Fibroblast of the aortic adventitia (primary cell): ENCODE results near the gene IL22RA2. TPM values are rescaled to one million over a fixed set of nuclear protein-coding genes. Genes with fewer than 3 reads are reported as not detected.

ENCODE experiments used
- DNase-seq: peaks from one replicate; pipeline ENCODE4 v3.0.0-alpha.2; 2010; ENCODE audit warnings: low read depth
- H3K4me3 ChIP-seq: 2 replicates; pipeline ENCODE4 v1.5.1; 2011; ENCODE audit warnings: low read depth, mild to moderate bottlenecking, control low read depth, low read length, moderate library complexity
- CTCF ChIP-seq: IDR thresholded peaks from 2 replicates; pipeline ENCODE4 v1.5.1; 2011; ENCODE audit warnings: mild to moderate bottlenecking, low read length, control low read depth, inconsistent platforms; ENCODE audit not compliant: insufficient read depth
- total RNA-seq: library from RNA; depleted of rRNA; stranded (reverse); fragments of >200 nt; gene quantifications from 2 replicates; pipeline ENCODE4 v1.2.3, GENCODE V29; 2012; ENCODE audit warnings: low replicate concordance

IL22RA2 gene
- total RNA-seq, 1 donor = not detected

- no peak for DNase-seq
- TF ChIP-seq CTCF = no peak
- H3K4me3 ChIP-seq = no peak overlapping the region
These were observed 23.4 kb downstream of the IL22RA2 start for GRCh38 chr6:137150072-137150471.

GRCh38 chr6:137149035-137149393 is 24.4 kb downstream of the IL22RA2 start:
- H3K4me3 ChIP-seq = no peak overlapping the region
- no peak for TF ChIP-seq CTCF
- no peak for DNase-seq

- H3K4me3 ChIP-seq = no peak overlapping the region
- DNase-seq = peak; percentile 73
- no peak for TF ChIP-seq CTCF
These were observed 25.0 kb downstream of the IL22RA2 start for GRCh38 chr6:137148306-137149034.

GRCh38 chr6:137147195-137147594 is 26.2 kb downstream of the IL22RA2 start:
- H3K4me3 ChIP-seq = no peak overlapping the region
- DNase-seq = no peak
- no peak for TF ChIP-seq CTCF

- DNase-seq = no peak
- no peak for TF ChIP-seq CTCF
- no peak overlapping the region for H3K4me3 ChIP-seq
These were observed 27.2 kb downstream of the IL22RA2 start for GRCh38 chr6:137146206-137146605.

- TF ChIP-seq CTCF = no peak
- peak; percentile 35 for DNase-seq
- no peak overlapping the region for H3K4me3 ChIP-seq
These were observed 28.0 kb downstream of the IL22RA2 start for GRCh38 chr6:137145421-137145820.

GRCh38 chr6:137136065-137136464 is 37.4 kb downstream of the IL22RA2 start:
- peak; percentile 31 for TF ChIP-seq CTCF
- DNase-seq = peak; percentile 35
- no peak overlapping the region for H3K4me3 ChIP-seq
